Chondrocyte (in vitro differentiated cells): Measurements from ENCODE around the gene EIPR1. TPM values are rescaled to one million over a fixed set of nuclear protein-coding genes. Genes with fewer than 3 reads are reported as not detected.
"Not testable (repeated sequence)": the region's sequence is repeated elsewhere in the genome, so short reads cannot be mapped to it uniquely, and the experiment has no call there.

ENCODE experiments used
- DNase-seq: peaks from one replicate; pipeline ENCODE4 v3.0.0; 2021; ENCODE audit warnings: mixed read lengths, low spot score
- H3K27ac Mint-ChIP-seq: one replicate; pipeline ENCODE4 v1.8.0; 2021; ENCODE audit warnings: mild to moderate bottlenecking, moderate library complexity, mixed read lengths; ENCODE audit not compliant: unreplicated experiment
- H3K27me3 Mint-ChIP-seq: 2 replicates; pipeline ENCODE4 v1.8.0; 2021; ENCODE audit warnings: low read depth, mixed read lengths
- H3K36me3 Mint-ChIP-seq: 2 replicates; pipeline ENCODE4 v1.8.0; 2021; ENCODE audit warnings: low read depth, mixed read lengths
- H3K4me1 Mint-ChIP-seq: 2 replicates; pipeline ENCODE4 v1.8.0; 2021; ENCODE audit warnings: low read depth, mild to moderate bottlenecking, mixed read lengths
- H3K4me3 Mint-ChIP-seq: one replicate; pipeline ENCODE4 v1.8.0; 2021; ENCODE audit warnings: mild to moderate bottlenecking, moderate library complexity, mixed read lengths; ENCODE audit not compliant: unreplicated experiment
- H3K9me3 Mint-ChIP-seq: 2 replicates; pipeline ENCODE4 v1.8.0; 2021; ENCODE audit warnings: low read depth, mixed read lengths
- total RNA-seq: library from RNA; stranded (reverse); gene quantifications from 3 replicates; pipeline ENCODE4 v1.2.1, GENCODE V29; 2021
- TF ChIP-seq, protein P1 (sequence below): fragments of 200-600 bp; sonication (generic); IDR thresholded peaks from 2 replicates; pipeline ENCODE4 v1.5.0; 2021; ENCODE audit warnings: antibody characterized with exemption, mild to moderate bottlenecking, moderate library complexity

EIPR1 gene
- total RNA-seq, 1 donor from 2014 or later, result 18.2 TPM

GRCh38 chr2:3368261-3368722, 9.3 kb downstream of the EIPR1 start:
- no peak for DNase-seq
- Mint-ChIP-seq H3K9me3 (peaks cover 5% of the 10 kb centered on the region), H3K27me3 (no peaks in the 10 kb centered on the region), H3K4me1 (no peaks in the 10 kb centered on the region), H3K27ac (no peak overlapping the region), H3K36me3 (no peaks in the 10 kb centered on the region), H3K4me3 (no peak overlapping the region)
- TF ChIP-seq, protein P1, sequence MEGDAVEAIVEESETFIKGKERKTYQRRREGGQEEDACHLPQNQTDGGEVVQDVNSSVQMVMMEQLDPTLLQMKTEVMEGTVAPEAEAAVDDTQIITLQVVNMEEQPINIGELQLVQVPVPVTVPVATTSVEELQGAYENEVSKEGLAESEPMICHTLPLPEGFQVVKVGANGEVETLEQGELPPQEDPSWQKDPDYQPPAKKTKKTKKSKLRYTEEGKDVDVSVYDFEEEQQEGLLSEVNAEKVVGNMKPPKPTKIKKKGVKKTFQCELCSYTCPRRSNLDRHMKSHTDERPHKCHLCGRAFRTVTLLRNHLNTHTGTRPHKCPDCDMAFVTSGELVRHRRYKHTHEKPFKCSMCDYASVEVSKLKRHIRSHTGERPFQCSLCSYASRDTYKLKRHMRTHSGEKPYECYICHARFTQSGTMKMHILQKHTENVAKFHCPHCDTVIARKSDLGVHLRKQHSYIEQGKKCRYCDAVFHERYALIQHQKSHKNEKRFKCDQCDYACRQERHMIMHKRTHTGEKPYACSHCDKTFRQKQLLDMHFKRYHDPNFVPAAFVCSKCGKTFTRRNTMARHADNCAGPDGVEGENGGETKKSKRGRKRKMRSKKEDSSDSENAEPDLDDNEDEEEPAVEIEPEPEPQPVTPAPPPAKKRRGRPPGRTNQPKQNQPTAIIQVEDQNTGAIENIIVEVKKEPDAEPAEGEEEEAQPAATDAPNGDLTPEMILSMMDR, result no peak

DNA sequence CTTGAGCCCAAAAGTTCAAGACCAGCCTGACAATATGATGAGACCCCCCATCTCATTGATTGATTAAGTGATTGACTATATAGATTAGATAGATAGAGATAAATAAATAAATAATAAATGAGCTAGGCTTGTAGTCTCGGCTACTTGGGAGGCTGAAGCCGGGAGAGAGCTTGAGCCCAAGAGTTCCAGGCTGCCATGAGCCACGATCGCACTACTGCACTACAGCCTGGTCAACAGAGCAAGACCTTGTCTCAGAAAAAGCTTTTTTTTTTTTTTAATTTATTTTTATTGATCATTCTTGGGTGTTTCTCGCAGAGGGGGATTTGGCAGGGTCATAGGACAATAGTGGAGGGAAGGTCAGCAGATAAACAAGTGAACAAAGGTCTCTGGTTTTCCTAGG, 12.4 kb downstream of the EIPR1 start:
- no peaks in the 10 kb centered on the region for H3K36me3 Mint-ChIP-seq
- no peaks in the 10 kb centered on the region for H3K27me3 Mint-ChIP-seq
- H3K9me3 Mint-ChIP-seq, result peaks cover 5% of the 10 kb centered on the region
- H3K4me1 Mint-ChIP-seq, result no peaks in the 10 kb centered on the region
- H3K4me3 Mint-ChIP-seq, result no peak overlapping the region
- H3K27ac Mint-ChIP-seq, result no peak overlapping the region
- no peak for DNase-seq
- TF ChIP-seq, protein P1, result no peak

DNA sequence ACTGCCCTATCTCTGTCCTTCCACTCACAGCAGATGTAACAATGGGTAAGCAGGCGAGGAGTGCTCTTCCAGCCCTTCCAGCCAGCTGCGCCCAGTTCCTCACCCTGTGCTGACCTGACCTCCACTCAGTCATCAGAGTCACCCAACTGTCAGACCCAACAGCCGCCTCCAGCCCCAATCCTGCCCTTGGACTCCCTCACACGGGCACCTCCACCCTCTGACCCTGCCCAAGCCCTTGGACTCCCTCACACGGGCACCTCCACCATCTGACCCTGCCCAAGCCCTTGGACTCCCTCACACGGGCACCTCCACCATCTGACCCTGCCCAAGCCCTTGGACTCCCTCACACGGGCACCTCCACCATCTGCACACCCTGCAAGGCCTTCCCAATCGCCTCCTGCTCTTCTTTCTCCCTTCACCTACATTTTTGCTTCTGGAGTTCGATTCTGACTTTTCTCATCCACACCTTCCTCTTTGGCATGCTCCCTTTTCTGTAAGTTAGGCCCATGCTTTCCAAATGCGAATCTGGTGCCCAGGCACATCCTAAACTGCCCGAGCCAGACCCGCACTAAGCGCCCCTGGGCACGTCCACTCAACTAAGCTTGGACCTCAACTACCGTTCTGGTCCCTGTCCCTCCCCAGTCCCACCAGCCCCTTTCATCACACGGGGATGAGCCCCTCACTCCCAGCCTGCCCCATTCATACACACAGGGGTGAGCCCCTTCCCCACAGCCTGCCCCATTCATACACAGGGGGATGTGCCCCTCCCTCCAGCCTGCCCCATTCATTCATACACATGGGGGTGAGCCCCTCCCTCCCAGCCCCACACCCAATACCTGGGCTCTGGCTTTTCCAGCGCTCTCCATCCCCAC, 15.9 kb downstream of the EIPR1 start:
- no peak for DNase-seq
- TF ChIP-seq, protein P1, result no peak
- no peak overlapping the region for H3K27ac Mint-ChIP-seq
- no peaks in the 10 kb centered on the region for H3K27me3 Mint-ChIP-seq
- no peaks in the 10 kb centered on the region for H3K9me3 Mint-ChIP-seq
- no peaks in the 10 kb centered on the region for H3K36me3 Mint-ChIP-seq
- no peaks in the 10 kb centered on the region for H3K4me1 Mint-ChIP-seq
- H3K4me3 Mint-ChIP-seq, result no peak overlapping the region

- Mint-ChIP-seq H3K4me1 (no peaks in the 10 kb centered on the region), H3K36me3 (peaks cover 7% of the 10 kb centered on the region), H3K27me3 (no peaks in the 10 kb centered on the region), H3K9me3 (no peaks in the 10 kb centered on the region), H3K4me3 (no peak overlapping the region), H3K27ac (no peak overlapping the region)
- TF ChIP-seq, protein P1, result no peak
- no peak for DNase-seq
Measured at GRCh38 chr2:3357926-3358325, 19.7 kb downstream of the EIPR1 start.

DNA sequence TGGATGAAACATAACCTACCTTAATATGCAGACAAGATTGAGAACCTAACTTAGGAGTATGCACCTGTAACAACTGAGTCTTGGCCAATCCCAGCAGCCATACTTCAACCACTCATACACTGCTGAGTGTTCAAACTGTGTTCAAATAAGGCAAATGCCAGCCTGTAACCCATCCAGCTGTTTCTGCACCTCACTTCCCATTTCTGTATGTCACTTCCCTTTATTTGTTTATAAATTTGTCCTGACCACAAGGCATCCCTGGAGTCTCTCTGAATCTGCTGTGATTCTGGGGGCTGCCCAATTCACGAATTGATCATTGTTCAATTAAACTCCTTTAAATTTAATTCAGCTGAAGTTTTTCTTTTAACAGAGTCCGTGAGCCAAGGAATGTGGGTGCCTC, 20.2 kb downstream of the EIPR1 start:
- not testable (repeated sequence) for H3K27ac Mint-ChIP-seq, H3K4me3 Mint-ChIP-seq, H3K9me3 Mint-ChIP-seq, H3K4me1 Mint-ChIP-seq, DNase-seq, H3K27me3 Mint-ChIP-seq
- peaks cover 12% of the 10 kb centered on the region for H3K36me3 Mint-ChIP-seq

DNA sequence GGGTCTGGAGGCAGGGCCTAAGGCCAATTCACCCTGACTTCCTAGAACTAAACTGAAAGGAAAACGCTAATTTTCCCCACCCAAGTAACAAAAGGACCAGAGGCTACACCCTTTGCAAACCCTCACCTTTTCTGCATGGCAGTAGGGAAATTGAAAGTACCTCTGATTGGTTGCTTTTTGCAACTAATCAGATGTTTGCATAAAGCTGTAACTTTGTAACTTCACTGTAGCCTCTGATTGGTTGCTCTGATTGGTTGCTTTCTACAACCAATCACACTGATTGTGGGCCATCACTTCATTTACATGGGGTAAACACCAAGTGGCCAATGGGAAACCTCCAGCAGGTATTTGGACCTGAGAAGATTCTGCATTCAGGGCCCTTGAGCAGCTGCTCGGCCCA, 20.8 kb downstream of the EIPR1 start:
- no peaks in the 10 kb centered on the region for H3K27me3 Mint-ChIP-seq
- no peak for DNase-seq
- H3K27ac Mint-ChIP-seq, result no peak overlapping the region
- no peaks in the 10 kb centered on the region for H3K4me1 Mint-ChIP-seq
- TF ChIP-seq, protein P1, result no peak
- H3K36me3 Mint-ChIP-seq, result peaks cover 13% of the 10 kb centered on the region
- H3K9me3 Mint-ChIP-seq, result peaks cover 6% of the 10 kb centered on the region
- H3K4me3 Mint-ChIP-seq, result no peak overlapping the region
